ENCODE measurements around the gene CD300LF. TPM values are rescaled to one million over a fixed set of nuclear protein-coding genes. Genes with fewer than 3 reads are reported as not detected.
A peak's percentile ranks its signal among the peaks of the same experiment; 100 is the strongest.

Gene CD300LF
- total and polyA plus RNA-seq, 9 of the 15 experiments (the other 6 are each of a cell fraction or from before 2014, with no cell fraction given) = not detected

DNA sequence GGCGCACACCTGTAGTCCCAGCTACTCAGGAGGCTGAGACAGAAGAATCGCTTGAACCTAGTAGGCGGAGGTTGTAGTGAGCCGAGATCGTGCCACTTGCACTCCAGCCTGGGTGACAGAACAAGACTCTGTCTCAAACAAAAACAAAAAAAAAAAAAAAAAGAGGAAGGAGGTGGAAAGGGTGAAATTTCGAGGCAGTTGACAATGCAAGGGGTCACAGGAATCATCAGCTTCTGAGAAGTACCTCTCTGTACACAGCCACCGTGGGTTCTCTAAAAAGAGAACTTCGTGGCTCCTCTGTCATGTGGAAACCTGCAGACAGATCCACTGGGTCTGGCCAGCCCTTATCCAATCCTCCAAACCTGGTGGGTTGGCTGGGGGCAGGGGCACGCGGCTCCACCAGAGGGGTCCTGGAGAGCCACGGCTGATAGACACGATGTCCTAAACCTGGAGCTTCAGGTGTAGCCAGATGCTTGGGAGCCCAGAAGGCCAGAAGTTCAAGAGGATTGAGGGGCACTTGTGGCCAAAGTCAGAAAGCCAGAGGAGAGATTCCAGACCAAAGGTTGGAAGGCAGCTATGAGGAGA, 540 bp upstream of the CD300LF start:
- no peak for TF ChIP-seq LCOR (CRISPR knock-in tag; IDR thresholded peaks at IDR 0.05)
- no peak for TF ChIP-seq ZSCAN32 (CRISPR knock-in tag; IDR thresholded peaks at IDR 0.05)
- no peak for TF ChIP-seq NR1H2 (CRISPR knock-in tag; IDR thresholded peaks at IDR 0.05)
- no peak for TF ChIP-seq ZNF3 (CRISPR knock-in tag; IDR thresholded peaks at IDR 0.05)
- TF ChIP-seq POLR3G (IDR thresholded peaks at IDR 0.05; ENCODE audit: extremely low read depth, insufficient read length, insufficient replicate concordance) = no peak
- TF ChIP-seq, protein P1, sequence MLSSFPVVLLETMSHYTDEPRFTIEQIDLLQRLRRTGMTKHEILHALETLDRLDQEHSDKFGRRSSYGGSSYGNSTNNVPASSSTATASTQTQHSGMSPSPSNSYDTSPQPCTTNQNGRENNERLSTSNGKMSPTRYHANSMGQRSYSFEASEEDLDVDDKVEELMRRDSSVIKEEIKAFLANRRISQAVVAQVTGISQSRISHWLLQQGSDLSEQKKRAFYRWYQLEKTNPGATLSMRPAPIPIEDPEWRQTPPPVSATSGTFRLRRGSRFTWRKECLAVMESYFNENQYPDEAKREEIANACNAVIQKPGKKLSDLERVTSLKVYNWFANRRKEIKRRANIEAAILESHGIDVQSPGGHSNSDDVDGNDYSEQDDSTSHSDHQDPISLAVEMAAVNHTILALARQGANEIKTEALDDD (IDR thresholded peaks at IDR 0.05) = no peak
- no peaks in the 10 kb centered on the region for H3K9me1 ChIP-seq (ENCODE audit: control insufficient read depth, insufficient read depth, low read length)
- peaks cover 0 to 6% of the 10 kb centered on the region in 2 experiments; a peak in 3 of 5 replicates for H3K4me1 ChIP-seq (replicated peaks in 1 of 2; ENCODE audit: control insufficient read depth in 2 of 2, insufficient read depth in 2 of 2, low read length in 2 of 2)
- BruUV-seq (replicated peaks) = no TSS peak
- DNase-seq (ENCODE audit: extremely low read depth in 1 of 4, low spot score in 3 of 4) = no peak
- ChIA-PET CTCF (ENCODE audit: low intra/inter-chr PET ratio) (no interaction called here), POLR2A (interaction anchor here (0.6 to 1.5 kb wide), 4 partner anchors 11 to 14 kb away, joined by 3 read pairs; no protein-coding TSS in a partner anchor)
- H3K4me2 ChIP-seq (ENCODE audit: insufficient read depth, low read length) = no peak overlapping the region
- no peak for ATAC-seq
- H3K79me2 ChIP-seq (ENCODE audit: control insufficient read depth, insufficient read depth, low read length) = no peaks in the 10 kb centered on the region
- intact Hi-C loops (cut with micrococcal nuclease) (no loop called here), in situ Hi-C loops (cut with MboI) (no loop called here)
- no peaks in the 10 kb centered on the region for H3K36me3 ChIP-seq (ENCODE audit: control insufficient read depth, insufficient read depth, low read length)
- WGBS (ENCODE audit: insufficient coverage, low coverage, missing lambda C conversion rate) = 16% methylated on average over 10 of the region's 12 CpGs
- peaks cover 8% of the 10 kb centered on the region for H4K20me1 ChIP-seq (replicated peaks; ENCODE audit: control insufficient read depth, insufficient read depth, low read length)
- FAIRE-seq = peak; percentile 19
- H2AFZ ChIP-seq (ENCODE audit: low read depth, low read length) = no peak overlapping the region
- H3K27ac ChIP-seq (ENCODE audit: extremely low read depth, low read depth, low read length) = no peak overlapping the region
- no peaks in the 10 kb centered on the region for H3K9me3 ChIP-seq (replicated peaks; ENCODE audit: control insufficient read depth, insufficient read depth, low read depth, low read length)
- peaks cover 5 to 34% of the 10 kb centered on the region in 2 experiments for H3K27me3 ChIP-seq (ENCODE audit: control insufficient read depth in 2 of 2, insufficient read depth in 2 of 2, low read length in 2 of 2)
- H3K9ac ChIP-seq (ENCODE audit: insufficient read depth in 1 of 2, low read depth in 2 of 2, low read length in 2 of 2) = no peak overlapping the region
- no peak overlapping the region for H3K4me3 ChIP-seq

Data from K562 (cell line).